Endothelial cell of umbilical vein (primary cell): Measurements from ENCODE around the gene IL22RA2. TPM values are rescaled to one million over a fixed set of nuclear protein-coding genes. Genes with fewer than 3 reads are reported as not detected.

ENCODE experiments used
- BruUV-seq: library from RNA; stranded (reverse); fragments of 400-500 nt; replicated peaks from 2 replicates; lab custom pipeline; 2021; lab: Mats Ljungman, UMichigan
- CTCF ChIA-PET: fragments of 300-600, 350-600 bp; sonication (Branson Sonifier 250); formaldehyde crosslinking; loops from one replicate; lab custom pipeline; 2021; ENCODE audit warnings: antibody characterized with exemption, inconsistent platforms; lab: Charles Lee
- POLR2A ChIA-PET: fragments of 300-600, 350-600 bp; sonication (Branson Sonifier 250); formaldehyde crosslinking; loops from one replicate; lab custom pipeline; 2021; ENCODE audit warnings: antibody characterized with exemption, inconsistent platforms; lab: Charles Lee
- DNase-seq: peaks from one replicate; pipeline ENCODE4 v3.0.0-alpha.2; 2011; ENCODE audit warnings: low read depth, low spot score
- FAIRE-seq: peaks from 2 replicates; lab custom pipeline; 2011; peaks lifted over from hg19 to GRCh38; lab: Jason Lieb, UNC
- H2AFZ ChIP-seq: 2 replicates; pipeline ENCODE4 v1.6.0; 2012; ENCODE audit warnings: low read depth, low read length, control low read depth, inconsistent platforms
- H3K27ac ChIP-seq: 2 replicates; pipeline ENCODE4 v1.5.1; 2011; ENCODE audit warnings: low read depth, mild to moderate bottlenecking, control low read depth, low read length, moderate library complexity; ENCODE audit not compliant: insufficient read depth
- H3K27me3 ChIP-seq, 2 experiments: 2 replicates each; pipeline versions ENCODE4 v1.6.0 to v1.6.1; 2011; ENCODE audit warnings: low read length in 2 of 2, mixed read lengths in 1 of 2; ENCODE audit not compliant: control insufficient read depth in 2 of 2, insufficient read depth in 2 of 2
- H3K36me3 ChIP-seq, 2 experiments: 2 replicates in 1 of 2; 3 replicates in 1 of 2; pipeline ENCODE4 v1.5.1; 2011; ENCODE audit warnings: low read length in 2 of 2, mild to moderate bottlenecking in 1 of 2, moderate library complexity in 1 of 2; ENCODE audit not compliant: control insufficient read depth in 2 of 2, insufficient read depth in 2 of 2; ENCODE audit errors: extremely low read depth in 1 of 2
- H3K4me1 ChIP-seq: 3 replicates; pipeline ENCODE4 v1.5.1; 2011; ENCODE audit warnings: mild to moderate bottlenecking, low read length; ENCODE audit not compliant: control insufficient read depth, insufficient read depth; ENCODE audit errors: extremely low read depth
- H3K4me2 ChIP-seq: 2 replicates; pipeline ENCODE4 v1.6.1; 2011; ENCODE audit warnings: low read length, control low read depth, mixed read lengths; ENCODE audit not compliant: insufficient read depth
- H3K4me3 ChIP-seq, 3 experiments: fragments of 200-600 bp in 1 of 3; sonication (generic), shearing (Covaris generic) in 1 of 3; replicated peaks in 1 of 3; 2 replicates each; pipeline ENCODE4 v1.5.1; 2011 to 2016; ENCODE audit warnings: control low read depth in 3 of 3, low read length in 3 of 3, mild to moderate bottlenecking in 2 of 3, inconsistent platforms in 1 of 3, low read depth in 1 of 3, moderate library complexity in 1 of 3; ENCODE audit not compliant: insufficient read depth in 1 of 3
- H3K79me2 ChIP-seq: 2 replicates; pipeline ENCODE4 v1.6.0; 2012; ENCODE audit warnings: low read length, inconsistent platforms; ENCODE audit not compliant: control insufficient read depth, insufficient read depth
- H3K9ac ChIP-seq: replicated peaks from 2 replicates; pipeline ENCODE3; 2011; ENCODE audit warnings: low read length, control low read depth; ENCODE audit not compliant: insufficient read depth; ENCODE audit errors: extremely low read depth
- H3K9me1 ChIP-seq: replicated peaks from 3 replicates; pipeline ENCODE4 v1.6.0; 2011; ENCODE audit warnings: mild to moderate bottlenecking, low read length; ENCODE audit not compliant: control insufficient read depth, insufficient read depth; ENCODE audit errors: extremely low read depth
- H3K9me3 ChIP-seq: replicated peaks from 2 replicates; pipeline ENCODE4 v1.5.1; 2012; ENCODE audit warnings: low read length, inconsistent platforms; ENCODE audit not compliant: control insufficient read depth, insufficient read depth
- H4K20me1 ChIP-seq: replicated peaks from 2 replicates; pipeline ENCODE3; 2011; ENCODE audit warnings: mild to moderate bottlenecking, low read length; ENCODE audit not compliant: control insufficient read depth, insufficient read depth; ENCODE audit errors: extremely low read depth
- EZH2 ChIP-seq: IDR thresholded peaks from 2 replicates; pipeline ENCODE4 v1.6.1; 2012; ENCODE audit warnings: borderline replicate concordance, low read depth, mild to moderate bottlenecking, moderate library complexity, low read length, inconsistent platforms; ENCODE audit not compliant: severe bottlenecking
- FOS ChIP-seq: IDR thresholded peaks from 2 replicates; pipeline ENCODE4 v1.6.1; 2011; ENCODE audit warnings: mild to moderate bottlenecking, low read length, moderate library complexity, borderline replicate concordance; ENCODE audit not compliant: insufficient read depth
- GATA2 ChIP-seq: IDR thresholded peaks from 2 replicates; pipeline ENCODE4 v1.7.0; 2011; ENCODE audit warnings: low read depth, mild to moderate bottlenecking, moderate library complexity, mixed read lengths, low read length; ENCODE audit not compliant: insufficient read length, insufficient read depth
- JUN ChIP-seq: IDR thresholded peaks from 2 replicates; pipeline ENCODE4 v1.6.1; 2011; ENCODE audit warnings: borderline replicate concordance, low read depth; ENCODE audit not compliant: insufficient read length, insufficient read depth
- MYC ChIP-seq: IDR thresholded peaks from one replicate; pipeline ENCODE4 v1.6.1; 2011; ENCODE audit warnings: mild to moderate bottlenecking, low read depth, low read length
- POLR2A ChIP-seq: IDR thresholded peaks from 2 replicates; pipeline ENCODE4 v1.6.1; 2012; ENCODE audit warnings: low read depth, mild to moderate bottlenecking, control low read depth, low read length
- POLR2AphosphoS5 ChIP-seq: IDR thresholded peaks from 2 replicates; pipeline ENCODE4 v1.6.1; 2012; ENCODE audit warnings: low read depth, mild to moderate bottlenecking, control low read depth, low read length, moderate library complexity; ENCODE audit not compliant: insufficient read depth
- dilution Hi-C: fragments of 300-500 bp; cut with MboI; formaldehyde crosslinking; loops from one replicate; pipeline ENCODE4 v1.15.0; 2019; ENCODE audit warnings: low sequenced_read_pairs; ENCODE audit not compliant: extremely low pct_ligation_motif_present
- intact Hi-C: fragments of 100-400 bp; cut with micrococcal nuclease; formaldehyde crosslinking; loops from one replicate; pipeline ENCODE4 v1.10.0; 2022
- polyA plus RNA-seq, 4 experiments: library from polyadenylated mRNA; depleted of rRNA in 3 of 4; stranded (reverse) in 3 of 4; unstranded in 1 of 4; fragments of >200 nt; gene quantifications; 2 replicates each; pipeline versions ENCODE4 v1.2.1 to v1.2.3, GENCODE V29; 2011 to 2012; ENCODE audit warnings: missing spikeins in 1 of 4
- total RNA-seq: library from RNA; stranded (reverse); gene quantifications from 2 replicates; pipeline ENCODE4 v1.2.3, GENCODE V29; 2021
- TF ChIP-seq, protein P1 (sequence below): IDR thresholded peaks from 2 replicates; pipeline ENCODE4 v1.6.1; 2011; ENCODE audit not compliant: insufficient read depth, insufficient read length
- TF ChIP-seq, protein P2 (sequence below), 2 donors: IDR thresholded peaks; 1 replicate in 1 of 2; 2 replicates in 1 of 2; pipeline ENCODE4 v1.5.1; 2011; ENCODE audit warnings: low read length in 2 of 2, mild to moderate bottlenecking in 2 of 2, moderate library complexity in 2 of 2, control low read depth in 1 of 2, inconsistent platforms in 1 of 2, low read depth in 1 of 2; ENCODE audit not compliant: insufficient read depth in 1 of 2; ENCODE audit errors: extremely low read depth in 1 of 2

IL22RA2 gene
- total and polyA plus RNA-seq, 2 donors (not counting 3 experiments of a cell fraction or from before 2014, with no cell fraction given): not detected

DNA sequence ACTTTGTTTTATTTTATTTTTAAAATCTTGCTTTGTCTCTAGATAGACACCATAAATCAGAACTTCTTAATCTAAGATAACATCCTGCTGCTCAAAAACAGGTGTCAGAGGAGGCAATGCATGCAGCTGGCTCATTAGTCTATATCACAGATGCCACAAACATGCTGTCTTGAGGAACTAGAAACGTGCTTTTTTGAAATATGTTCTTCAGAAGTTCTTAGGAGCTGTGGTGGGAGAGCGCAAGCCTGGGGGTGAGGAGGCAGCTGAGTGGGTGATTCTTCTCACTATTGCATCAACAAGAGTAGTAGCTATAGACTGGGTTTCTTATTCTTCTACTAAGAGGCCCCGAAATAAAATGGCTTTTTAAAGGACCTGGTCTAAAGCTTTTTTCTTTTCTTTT, 23.4 kb downstream of the IL22RA2 start:
- no peak overlapping the region for H3K4me2 ChIP-seq
- no peaks in the 10 kb centered on the region for H3K9me3 ChIP-seq
- ChIA-PET POLR2A (no interaction called here), CTCF (interaction anchor here (0.9 kb wide), 1 partner anchor 164 kb away, joined by 3 read pairs; no protein-coding TSS in a partner anchor)
- H2AFZ ChIP-seq: no peak overlapping the region
- no peak overlapping the region for H3K27ac ChIP-seq
- H3K9me1 ChIP-seq: no peaks in the 10 kb centered on the region
- no peaks in the 10 kb centered on the region for H3K36me3 ChIP-seq
- FAIRE-seq (no peak), DNase-seq (no peak)
- no peaks in the 10 kb centered on the region for H4K20me1 ChIP-seq
- intact Hi-C loops: no loop called here
- dilution Hi-C loops: no loop called here
- no peaks in the 10 kb centered on the region for H3K79me2 ChIP-seq
- BruUV-seq: no TSS peak
- TF ChIP-seq, protein P1, sequence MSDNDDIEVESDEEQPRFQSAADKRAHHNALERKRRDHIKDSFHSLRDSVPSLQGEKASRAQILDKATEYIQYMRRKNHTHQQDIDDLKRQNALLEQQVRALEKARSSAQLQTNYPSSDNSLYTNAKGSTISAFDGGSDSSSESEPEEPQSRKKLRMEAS: no peak
- TF ChIP-seq EZH2: no peak
- no peak for TF ChIP-seq MYC
- no peak for TF ChIP-seq POLR2A
- TF ChIP-seq, protein P2, sequence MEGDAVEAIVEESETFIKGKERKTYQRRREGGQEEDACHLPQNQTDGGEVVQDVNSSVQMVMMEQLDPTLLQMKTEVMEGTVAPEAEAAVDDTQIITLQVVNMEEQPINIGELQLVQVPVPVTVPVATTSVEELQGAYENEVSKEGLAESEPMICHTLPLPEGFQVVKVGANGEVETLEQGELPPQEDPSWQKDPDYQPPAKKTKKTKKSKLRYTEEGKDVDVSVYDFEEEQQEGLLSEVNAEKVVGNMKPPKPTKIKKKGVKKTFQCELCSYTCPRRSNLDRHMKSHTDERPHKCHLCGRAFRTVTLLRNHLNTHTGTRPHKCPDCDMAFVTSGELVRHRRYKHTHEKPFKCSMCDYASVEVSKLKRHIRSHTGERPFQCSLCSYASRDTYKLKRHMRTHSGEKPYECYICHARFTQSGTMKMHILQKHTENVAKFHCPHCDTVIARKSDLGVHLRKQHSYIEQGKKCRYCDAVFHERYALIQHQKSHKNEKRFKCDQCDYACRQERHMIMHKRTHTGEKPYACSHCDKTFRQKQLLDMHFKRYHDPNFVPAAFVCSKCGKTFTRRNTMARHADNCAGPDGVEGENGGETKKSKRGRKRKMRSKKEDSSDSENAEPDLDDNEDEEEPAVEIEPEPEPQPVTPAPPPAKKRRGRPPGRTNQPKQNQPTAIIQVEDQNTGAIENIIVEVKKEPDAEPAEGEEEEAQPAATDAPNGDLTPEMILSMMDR (IDR thresholded peaks at IDR 0.05; ENCODE audit: extremely low read depth in 1 of 2, insufficient read depth in 1 of 2, low read depth in 1 of 2, low read length in 2 of 2): no peak
- no peak for TF ChIP-seq FOS
- no peak for TF ChIP-seq GATA2
- no peak for TF ChIP-seq POLR2AphosphoS5
- TF ChIP-seq JUN: no peak
- H3K27me3 ChIP-seq: no peaks in the 10 kb centered on the region
- H3K9ac ChIP-seq: no peak overlapping the region
- H3K4me3 ChIP-seq: no peak overlapping the region
- H3K4me1 ChIP-seq: no peaks in the 10 kb centered on the region
